DMS53 (cell line): ENCODE measurements around the gene LRRC59.
"Not testable (repeated sequence)": the region's sequence is repeated elsewhere in the genome, so short reads cannot be mapped to it uniquely, and the experiment has no call there.

ENCODE experiments used
- DNase-seq: peaks from one replicate; lab custom pipeline; 2025; lab: John Stamatoyannopoulos, UW

The LRRC59 gene

DNA sequence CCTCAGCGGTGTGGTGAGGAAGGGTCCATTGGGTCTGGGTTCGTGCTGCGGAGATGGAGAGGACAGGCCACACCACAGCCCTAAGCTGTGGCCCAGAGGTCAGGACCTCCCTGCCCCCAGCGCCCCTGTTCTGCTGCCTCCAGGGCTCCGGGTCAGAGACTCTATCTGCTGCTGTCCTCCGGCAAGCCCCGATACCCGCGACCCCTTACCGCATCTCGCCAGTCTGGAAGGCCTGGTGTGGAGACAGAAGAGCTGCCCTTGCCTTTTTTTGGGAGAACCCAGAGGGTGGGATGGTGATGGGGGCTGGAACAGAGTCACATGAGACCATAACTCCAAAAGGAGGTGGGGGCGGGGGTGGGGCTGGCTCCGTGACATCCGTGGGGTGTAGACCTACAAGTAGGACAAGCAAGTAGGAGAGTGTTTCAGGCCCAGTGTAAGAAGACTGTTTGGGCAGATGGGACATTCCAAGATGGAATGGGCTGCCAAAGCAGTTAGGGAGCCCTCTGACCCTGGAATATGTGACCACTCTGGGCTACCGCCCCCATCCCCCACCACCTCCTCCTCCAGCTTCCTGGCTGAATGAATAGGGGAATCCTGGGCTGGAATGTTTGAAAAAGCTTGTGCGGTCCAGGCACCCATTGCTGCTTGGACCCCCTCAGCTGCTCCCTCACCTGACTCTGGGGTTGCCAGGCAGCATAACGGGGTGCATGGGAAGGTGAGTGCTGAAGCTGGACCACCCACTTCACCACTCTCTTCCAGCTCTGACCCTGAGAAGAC, 50.0 kb downstream of the LRRC59 start:
- DNase-seq, result no peak

- DNase-seq, result peak; percentile 65
Measured at GRCh38 chr17:50346313-50347116, 50.8 kb downstream of the LRRC59 start.

DNA sequence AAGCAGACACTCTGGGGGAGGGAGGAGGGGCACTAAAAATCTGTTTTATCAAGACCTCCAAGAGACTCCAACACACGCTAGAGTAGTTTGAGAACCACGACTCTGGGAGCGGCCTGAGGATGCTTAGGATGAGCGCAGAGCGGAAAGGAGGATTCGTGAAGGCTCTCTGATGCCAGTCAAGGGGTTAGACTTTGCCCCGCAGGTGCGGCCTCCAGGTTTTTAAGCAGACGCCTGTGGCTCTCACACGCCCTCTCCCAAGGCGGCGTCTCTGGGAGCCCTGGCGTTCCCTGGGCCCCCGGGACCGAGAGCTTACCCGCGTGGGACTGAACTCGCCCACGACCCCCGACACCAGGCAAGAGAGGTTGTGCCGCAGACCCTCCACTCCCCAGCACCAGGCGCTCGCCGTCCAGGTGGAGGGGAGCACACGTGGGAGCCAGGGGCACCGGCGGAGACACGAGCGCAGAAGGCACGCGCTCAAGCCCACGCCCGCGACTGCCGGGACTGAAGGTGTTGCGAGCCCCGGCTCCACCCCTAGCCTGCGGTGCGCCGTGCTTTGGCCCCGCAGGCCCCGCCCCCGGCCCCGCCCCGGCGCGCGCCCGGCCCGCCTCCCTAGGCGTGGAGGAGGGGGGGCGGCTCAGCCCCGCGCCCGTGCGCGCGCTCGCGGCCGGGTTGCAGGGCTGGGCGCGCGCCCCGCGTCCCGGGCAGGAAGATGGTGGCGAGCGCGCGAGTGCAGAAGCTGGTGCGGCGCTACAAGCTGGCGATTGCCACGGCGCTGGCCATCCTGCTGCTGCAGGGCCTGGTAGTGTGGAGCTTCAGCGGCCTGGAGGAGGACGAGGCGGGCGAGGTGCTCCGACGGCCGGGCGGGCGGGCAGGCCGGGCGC, 51.7 kb downstream of the LRRC59 start, which contains the start of gene XYLT2:
Gene XYLT2, plus strand, starts transcription at position 695 of the 881 bp plus-strand sequence. Its CDS starts 15 bp downstream, at position 710.
- DNase-seq, result peak; percentile 98

- peak; percentile 78 for DNase-seq
Measured at GRCh38 chr17:50344731-50345365, 52.5 kb downstream of the LRRC59 start.

DNA sequence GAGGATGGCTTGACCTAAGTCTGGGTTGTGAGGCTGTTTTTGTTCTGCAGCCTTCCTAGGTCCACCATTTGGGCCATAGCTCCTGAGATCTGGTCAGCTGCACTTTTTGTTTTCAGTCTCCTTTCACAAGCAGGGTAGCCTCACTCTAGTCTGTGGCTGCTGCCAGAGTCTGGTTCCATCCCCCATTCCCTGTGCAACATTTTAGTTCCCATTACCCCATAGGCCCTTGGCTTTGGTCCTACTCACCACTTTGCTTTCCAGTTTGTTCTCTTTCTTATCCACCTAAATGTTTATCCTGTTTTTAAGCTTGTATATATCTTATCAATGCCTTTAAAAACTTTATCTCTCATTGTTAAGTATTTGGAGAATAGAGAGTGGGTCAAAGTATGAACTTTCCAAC, 57.9 kb downstream of the LRRC59 start:
- no peak for DNase-seq

GRCh38 chr17:50338645-50339044, 58.7 kb downstream of the LRRC59 start:
- no peak for DNase-seq

- no peak for DNase-seq
Measured at GRCh38 chr17:50337956-50338355, 59.4 kb downstream of the LRRC59 start.

GRCh38 chr17:50333291-50334057, 63.8 kb downstream of the LRRC59 start:
- not testable (repeated sequence) for DNase-seq

GRCh38 chr17:50332196-50332595, 65.1 kb downstream of the LRRC59 start:
- DNase-seq, result no peak
